BLaER1 treated with 17β-estradiol and CSF1 and Interleukin-3, amounts not matched to agents 10 nM and 100 nM (cell line): ENCODE data around the gene IPO9.

Experiments
- H3K27ac ChIP-seq, 11 experiments: shearing (Covaris generic); formaldehyde crosslinking; 2 replicates each; pipeline ENCODE4 v1.8.1; 2022
- H3K27me3 ChIP-seq, 11 experiments: shearing (Covaris generic); formaldehyde crosslinking; 2 replicates each; pipeline ENCODE4 v1.8.1; 2022
- H3K36me3 ChIP-seq, 11 experiments: shearing (Covaris generic); formaldehyde crosslinking; 2 replicates each; pipeline ENCODE4 v1.8.1; 2022
- H3K4me1 ChIP-seq, 10 experiments: shearing (Covaris generic); formaldehyde crosslinking; 2 replicates each; pipeline ENCODE4 v1.8.1; 2022
- H3K4me2 ChIP-seq, 11 experiments: shearing (Covaris generic); formaldehyde crosslinking; 2 replicates each; pipeline ENCODE4 v1.8.1; 2022
- H3K4me3 ChIP-seq, 10 experiments: shearing (Covaris generic); formaldehyde crosslinking; 2 replicates each; pipeline ENCODE4 v1.8.1; 2022
- H3K9ac ChIP-seq, 11 experiments: shearing (Covaris generic); formaldehyde crosslinking; 2 replicates each; pipeline ENCODE4 v1.8.1; 2022
- H3K9me3 ChIP-seq, 11 experiments: shearing (Covaris generic); formaldehyde crosslinking; replicated peaks in 1 of 11; 2 replicates each; pipeline ENCODE4 v1.8.1; 2022
- H4K20me1 ChIP-seq, 11 experiments: shearing (Covaris generic); formaldehyde crosslinking; 2 replicates each; pipeline ENCODE4 v1.8.1; 2022
- Cebpa-rat ChIP-seq, 11 experiments: shearing (Covaris generic); IDR thresholded peaks; 2 replicates each; pipeline ENCODE4 v1.8.1; 2022

The IPO9 gene

GRCh38 chr1:201786824-201787223 is 42.1 kb upstream of the IPO9 start:
- peaks cover 70 to 92% (median 87%) of the 10 kb centered on the region in 11 experiments for H3K36me3 ChIP-seq

GRCh38 chr1:201788296-201788695 is 40.7 kb upstream of the IPO9 start:
- Histone ChIP-seq H3K4me1 (peaks cover 58 to 73% (median 68%) of the 10 kb centered on the region in 10 experiments), H3K4me3 (peak overlapping the region in 1 of 10 experiments; percentile 14; a peak in 2 of 20 replicates), H3K27me3 (no peaks in the 10 kb centered on the region), H3K27ac (peak overlapping the region in 7 of 11 experiments; percentile 84 to 99 (median 94); a peak in 15 of 22 replicates), H4K20me1 (no peaks in the 10 kb centered on the region; a peak in 2 of 22 replicates), H3K36me3 (peaks cover 56 to 90% (median 82%) of the 10 kb centered on the region in 11 experiments), H3K4me2 (peak overlapping the region in 10 of 11 experiments; percentile 83 to 98 (median 92); a peak in 20 of 22 replicates), H3K9me3 (no peaks in the 10 kb centered on the region), H3K9ac (peak overlapping the region in 3 of 11 experiments; percentile 4 to 77 (median 27); a peak in 1 of 22 replicates)
- no peak for TF ChIP-seq Cebpa-rat (IDR thresholded peaks at IDR 0.05)

More at GRCh38 chr1:201786824-201787223, 42.1 kb upstream of the IPO9 start:
- no peak overlapping the region for H3K4me3 ChIP-seq
- H3K27ac ChIP-seq, result peak overlapping the region in 3 of 11 experiments; percentile 9 to 97 (median 20); a peak in 2 of 22 replicates
- peaks cover 43 to 59% (median 55%) of the 10 kb centered on the region in 10 experiments for H3K4me1 ChIP-seq
- TF ChIP-seq Cebpa-rat (IDR thresholded peaks at IDR 0.05), result no peak
- no peaks in the 10 kb centered on the region for H3K9me3 ChIP-seq
- H3K4me2 ChIP-seq, result peak overlapping the region in 3 of 11 experiments; percentile 4 to 94 (median 5); a peak in 4 of 22 replicates
- H3K27me3 ChIP-seq, result no peaks in the 10 kb centered on the region
- peaks cover 0 to 6% (median 0%) of the 10 kb centered on the region in 11 experiments; a peak in 1 of 22 replicates for H4K20me1 ChIP-seq
- H3K9ac ChIP-seq, result no peak overlapping the region

DNA sequence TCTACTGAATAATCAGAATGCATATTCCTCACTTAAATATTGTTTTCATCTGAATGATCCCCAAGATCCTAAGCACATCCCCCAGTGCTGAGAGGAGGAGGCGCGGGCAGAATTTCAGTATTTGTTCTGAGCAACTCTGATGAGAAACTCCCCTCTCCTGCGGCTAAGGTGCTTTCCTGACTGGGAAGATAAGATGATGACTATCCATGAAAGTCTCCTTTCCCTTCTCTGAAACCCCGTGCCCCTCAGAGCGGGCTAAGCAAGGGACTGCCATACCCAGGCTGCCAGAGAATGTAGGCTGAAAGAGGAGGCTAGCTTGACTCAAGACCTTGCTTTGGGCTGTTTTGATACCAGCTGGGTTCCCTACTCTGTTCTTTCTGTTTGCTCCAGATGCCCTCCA is 39.7 kb upstream of the IPO9 start:
- Histone ChIP-seq H3K9ac (peak overlapping the region in 7 of 11 experiments; percentile 70 to 91 (median 88); a peak in 13 of 22 replicates), H3K36me3 (peaks cover 50 to 90% (median 81%) of the 10 kb centered on the region in 11 experiments), H3K9me3 (no peaks in the 10 kb centered on the region), H3K27ac (peak overlapping the region in 10 of 11 experiments; percentile 43 to 99 (median 90); a peak in 19 of 22 replicates), H4K20me1 (no peaks in the 10 kb centered on the region; a peak in 1 of 22 replicates), H3K4me2 (peak overlapping the region; percentile 78 to 98 (median 91)), H3K4me1 (peaks cover 60 to 75% (median 69%) of the 10 kb centered on the region in 10 experiments), H3K4me3 (peak overlapping the region in 2 of 10 experiments; percentile 26 to 29; a peak in 4 of 20 replicates), H3K27me3 (no peaks in the 10 kb centered on the region)
- no peak for TF ChIP-seq Cebpa-rat (IDR thresholded peaks at IDR 0.05)

GRCh38 chr1:201790261-201790660 is 38.7 kb upstream of the IPO9 start:
- TF ChIP-seq Cebpa-rat (IDR thresholded peaks at IDR 0.05), result no peak
- peaks cover 60 to 75% (median 69%) of the 10 kb centered on the region in 10 experiments for H3K4me1 ChIP-seq
- H3K4me2 ChIP-seq, result peak overlapping the region; percentile 78 to 98 (median 91)
- no peaks in the 10 kb centered on the region; a peak in 1 of 22 replicates for H4K20me1 ChIP-seq
- peak overlapping the region in 10 of 11 experiments; percentile 57 to 99 (median 90); a peak in 19 of 22 replicates for H3K27ac ChIP-seq
- H3K9me3 ChIP-seq, result no peaks in the 10 kb centered on the region; a peak in 1 of 22 replicates
- peak overlapping the region in 5 of 10 experiments; percentile 28 to 44 (median 39); a peak in 8 of 20 replicates for H3K4me3 ChIP-seq
- H3K36me3 ChIP-seq, result peaks cover 52 to 90% (median 81%) of the 10 kb centered on the region in 11 experiments
- no peaks in the 10 kb centered on the region for H3K27me3 ChIP-seq
- H3K9ac ChIP-seq, result peak overlapping the region in 9 of 11 experiments; percentile 59 to 91 (median 77); a peak in 17 of 22 replicates

GRCh38 chr1:201791051-201791778 is 37.7 kb upstream of the IPO9 start:
- H3K27me3 ChIP-seq, result no peaks in the 10 kb centered on the region
- H4K20me1 ChIP-seq, result no peaks in the 10 kb centered on the region; a peak in 1 of 22 replicates
- H3K4me1 ChIP-seq, result peaks cover 60 to 74% (median 69%) of the 10 kb centered on the region in 10 experiments
- peak overlapping the region; percentile 12 to 91 (median 71); a peak in 20 of 22 replicates for H3K9ac ChIP-seq
- peaks cover 0 to 5% (median 0%) of the 10 kb centered on the region in 11 experiments; a peak in 3 of 22 replicates for H3K9me3 ChIP-seq
- H3K4me2 ChIP-seq, result peak overlapping the region; percentile 78 to 98 (median 91)
- peak in 8 of 11 experiments; percentile 55 to 99 (median 92); a peak in 14 of 22 replicates for TF ChIP-seq Cebpa-rat (IDR thresholded peaks at IDR 0.05)
- peak overlapping the region; percentile 50 to 99 (median 89); a peak in 21 of 22 replicates for H3K27ac ChIP-seq
- peak overlapping the region in 8 of 10 experiments; percentile 1 to 54 (median 34); a peak in 14 of 20 replicates for H3K4me3 ChIP-seq
- H3K36me3 ChIP-seq, result peaks cover 54 to 90% (median 81%) of the 10 kb centered on the region in 11 experiments

GRCh38 chr1:201791779-201792173 is 37.2 kb upstream of the IPO9 start:
- no peaks in the 10 kb centered on the region for H3K27me3 ChIP-seq
- peak overlapping the region; percentile 78 to 98 (median 91) for H3K4me2 ChIP-seq
- H3K4me1 ChIP-seq, result peaks cover 59 to 68% (median 65%) of the 10 kb centered on the region in 10 experiments
- no peaks in the 10 kb centered on the region; a peak in 1 of 22 replicates for H4K20me1 ChIP-seq
- TF ChIP-seq Cebpa-rat (IDR thresholded peaks at IDR 0.05), result no peak
- H3K36me3 ChIP-seq, result peaks cover 54 to 90% (median 81%) of the 10 kb centered on the region in 11 experiments
- H3K27ac ChIP-seq, result peak overlapping the region; percentile 50 to 99 (median 89); a peak in 21 of 22 replicates
- H3K4me3 ChIP-seq, result peak overlapping the region in 8 of 10 experiments; percentile 1 to 54 (median 31); a peak in 13 of 20 replicates
- H3K9ac ChIP-seq, result peak overlapping the region; percentile 12 to 91 (median 71); a peak in 21 of 22 replicates
- H3K9me3 ChIP-seq, result peaks cover 0 to 5% (median 0%) of the 10 kb centered on the region in 11 experiments; a peak in 3 of 22 replicates

GRCh38 chr1:201792534-201793305 is 36.2 kb upstream of the IPO9 start:
- H3K4me3 ChIP-seq, result peak overlapping the region in 8 of 10 experiments; percentile 1 to 54 (median 31); a peak in 12 of 20 replicates
- H3K9ac ChIP-seq, result peak overlapping the region; percentile 12 to 91 (median 71); a peak in 21 of 22 replicates
- peaks cover 0 to under 1% (median 0%) of the 10 kb centered on the region in 11 experiments; a peak in 1 of 22 replicates for H4K20me1 ChIP-seq
- peak overlapping the region; percentile 78 to 98 (median 91) for H3K4me2 ChIP-seq
- no peaks in the 10 kb centered on the region for H3K27me3 ChIP-seq
- H3K36me3 ChIP-seq, result peaks cover 54 to 90% (median 81%) of the 10 kb centered on the region in 11 experiments
- H3K9me3 ChIP-seq, result peaks cover 0 to 5% (median 0%) of the 10 kb centered on the region in 11 experiments; a peak in 3 of 22 replicates
- TF ChIP-seq Cebpa-rat (IDR thresholded peaks at IDR 0.05), result no peak
- H3K27ac ChIP-seq, result peak overlapping the region; percentile 13 to 99 (median 89); a peak in 21 of 22 replicates
- H3K4me1 ChIP-seq, result peaks cover 53 to 58% (median 58%) of the 10 kb centered on the region in 10 experiments
